ENCODE measurements around the gene HES2. TPM values are rescaled to one million over a fixed set of nuclear protein-coding genes. Genes with fewer than 3 reads are reported as not detected.

Gene HES2, protein sequence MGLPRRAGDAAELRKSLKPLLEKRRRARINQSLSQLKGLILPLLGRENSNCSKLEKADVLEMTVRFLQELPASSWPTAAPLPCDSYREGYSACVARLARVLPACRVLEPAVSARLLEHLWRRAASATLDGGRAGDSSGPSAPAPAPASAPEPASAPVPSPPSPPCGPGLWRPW
- total RNA-seq (ENCODE audit: unreplicated experiment): 0.10 TPM
- long read RNA-seq: 0 reads

- Mint-ChIP-seq H3K4me1 (ENCODE audit: unreplicated experiment) (no peaks in the 10 kb centered on the region), H3K9me3 (ENCODE audit: unreplicated experiment) (no peaks in the 10 kb centered on the region), H3K27me3 (ENCODE audit: unreplicated experiment) (peaks cover 31% of the 10 kb centered on the region), H3K4me3 (ENCODE audit: unreplicated experiment) (no peak within 1 kb of the TSS), H3K36me3 (ENCODE audit: low read depth, unreplicated experiment) (no peaks in the 10 kb centered on the region), H3K27ac (ENCODE audit: unreplicated experiment) (no peak within 1 kb of the TSS)
- TF ChIP-seq, protein P1, sequence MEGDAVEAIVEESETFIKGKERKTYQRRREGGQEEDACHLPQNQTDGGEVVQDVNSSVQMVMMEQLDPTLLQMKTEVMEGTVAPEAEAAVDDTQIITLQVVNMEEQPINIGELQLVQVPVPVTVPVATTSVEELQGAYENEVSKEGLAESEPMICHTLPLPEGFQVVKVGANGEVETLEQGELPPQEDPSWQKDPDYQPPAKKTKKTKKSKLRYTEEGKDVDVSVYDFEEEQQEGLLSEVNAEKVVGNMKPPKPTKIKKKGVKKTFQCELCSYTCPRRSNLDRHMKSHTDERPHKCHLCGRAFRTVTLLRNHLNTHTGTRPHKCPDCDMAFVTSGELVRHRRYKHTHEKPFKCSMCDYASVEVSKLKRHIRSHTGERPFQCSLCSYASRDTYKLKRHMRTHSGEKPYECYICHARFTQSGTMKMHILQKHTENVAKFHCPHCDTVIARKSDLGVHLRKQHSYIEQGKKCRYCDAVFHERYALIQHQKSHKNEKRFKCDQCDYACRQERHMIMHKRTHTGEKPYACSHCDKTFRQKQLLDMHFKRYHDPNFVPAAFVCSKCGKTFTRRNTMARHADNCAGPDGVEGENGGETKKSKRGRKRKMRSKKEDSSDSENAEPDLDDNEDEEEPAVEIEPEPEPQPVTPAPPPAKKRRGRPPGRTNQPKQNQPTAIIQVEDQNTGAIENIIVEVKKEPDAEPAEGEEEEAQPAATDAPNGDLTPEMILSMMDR (IDR thresholded peaks at IDR 0.05; ENCODE audit: unreplicated experiment): no peak
- no peak for DNase-seq (ENCODE audit: low spot score)
These were observed at the start of gene HES2 for GRCh38 chr1:6419804-6420453. Gene HES2, minus strand, starts transcription at chr1:6419919. Its CDS starts 99 bp downstream, at chr1:6419820.

- Mint-ChIP-seq H3K27me3 (ENCODE audit: unreplicated experiment) (peaks cover 19% of the 10 kb centered on the region), H3K36me3 (ENCODE audit: low read depth, unreplicated experiment) (peaks cover 21% of the 10 kb centered on the region), H3K4me1 (ENCODE audit: unreplicated experiment) (no peaks in the 10 kb centered on the region), H3K27ac (ENCODE audit: unreplicated experiment) (peak overlapping the region; percentile 50), H3K9me3 (ENCODE audit: unreplicated experiment) (no peaks in the 10 kb centered on the region), H3K4me3 (ENCODE audit: unreplicated experiment) (no peak overlapping the region)
- TF ChIP-seq, protein P1 (IDR thresholded peaks at IDR 0.05; ENCODE audit: unreplicated experiment): no peak
- DNase-seq (ENCODE audit: low spot score): no peak
These were observed 49.2 kb upstream of the HES2 start for GRCh38 chr1:6468729-6469461.

DNA sequence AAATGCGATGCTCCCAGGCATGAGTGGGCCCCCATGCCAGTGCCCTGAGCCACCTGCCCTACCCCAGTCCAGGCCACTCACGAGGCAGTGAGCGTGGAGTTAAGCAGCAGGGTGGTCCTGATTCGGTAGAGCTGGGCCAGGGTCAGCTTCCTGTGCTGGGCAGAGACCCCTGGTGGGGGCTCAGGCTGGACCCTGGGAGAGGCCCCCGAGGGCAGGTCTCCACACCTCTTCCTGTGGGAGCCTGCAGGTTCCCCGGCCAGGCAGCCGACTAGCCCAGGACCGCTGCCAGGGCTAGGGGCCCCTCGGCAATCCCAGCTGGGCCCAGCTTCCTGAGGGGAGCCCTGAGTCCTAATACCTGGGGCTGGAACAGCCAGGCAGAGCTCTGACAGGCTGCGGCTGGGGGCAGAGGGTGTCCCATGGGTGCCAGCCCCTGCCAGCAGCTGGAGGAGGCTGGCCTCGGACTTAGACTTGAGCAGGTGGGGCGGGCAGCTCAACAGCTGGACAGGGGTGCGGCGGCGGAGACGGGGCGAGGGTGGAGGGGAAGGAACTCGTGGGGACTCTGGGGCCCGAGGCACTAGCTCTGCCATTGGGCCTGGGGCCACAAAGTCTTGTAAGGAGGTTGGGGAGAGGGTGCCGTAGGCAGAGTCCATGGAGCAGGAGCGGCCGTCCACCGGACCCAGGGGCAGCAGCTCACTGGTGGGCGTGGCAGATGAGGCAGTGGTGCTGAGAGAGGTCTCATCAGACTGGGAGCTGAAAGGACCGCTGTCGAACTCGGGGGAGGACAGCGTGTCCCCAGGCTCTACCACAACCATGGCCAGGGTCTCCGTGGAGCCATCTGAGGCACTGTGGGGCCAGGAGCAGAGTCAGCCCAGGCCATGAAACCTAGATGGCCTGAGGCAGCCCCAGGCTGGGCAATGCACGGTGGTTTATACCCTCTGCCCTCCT lies 48.3 kb upstream of the HES2 start:
- Mint-ChIP-seq H3K27me3 (ENCODE audit: unreplicated experiment) (peaks cover 19% of the 10 kb centered on the region), H3K9me3 (ENCODE audit: unreplicated experiment) (no peaks in the 10 kb centered on the region), H3K4me3 (ENCODE audit: unreplicated experiment) (no peak overlapping the region), H3K36me3 (ENCODE audit: low read depth, unreplicated experiment) (peaks cover 25% of the 10 kb centered on the region), H3K4me1 (ENCODE audit: unreplicated experiment) (no peaks in the 10 kb centered on the region), H3K27ac (ENCODE audit: unreplicated experiment) (no peak overlapping the region)
- TF ChIP-seq, protein P1 (IDR thresholded peaks at IDR 0.05; ENCODE audit: unreplicated experiment): no peak
- no peak for DNase-seq (ENCODE audit: low spot score)

DNA sequence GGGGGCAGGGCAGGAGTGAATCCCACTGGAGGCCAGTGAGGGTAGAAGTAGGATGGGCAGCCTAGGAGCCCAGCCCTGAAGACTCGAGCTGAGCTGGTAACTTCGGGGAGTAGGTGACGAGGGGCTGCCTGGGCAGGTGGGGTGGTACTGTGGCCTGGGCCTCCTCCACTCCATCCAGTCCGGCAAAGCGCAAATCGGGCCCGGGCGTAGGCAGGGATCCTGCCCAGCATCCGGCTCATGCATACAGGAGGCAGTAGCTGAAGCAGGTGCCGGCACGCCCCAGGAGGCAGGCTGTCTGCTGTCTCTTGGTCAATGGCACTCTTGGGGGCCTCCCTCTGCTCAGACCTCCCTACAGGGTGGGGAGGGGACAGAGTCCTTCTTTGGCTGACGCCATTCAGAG lies 47.5 kb upstream of the HES2 start:
- no peak for DNase-seq (ENCODE audit: low spot score)
- Mint-ChIP-seq H3K27me3 (ENCODE audit: unreplicated experiment) (peaks cover 19% of the 10 kb centered on the region), H3K4me1 (ENCODE audit: unreplicated experiment) (peaks cover 2% of the 10 kb centered on the region), H3K4me3 (ENCODE audit: unreplicated experiment) (no peak overlapping the region), H3K9me3 (ENCODE audit: unreplicated experiment) (no peaks in the 10 kb centered on the region), H3K27ac (ENCODE audit: unreplicated experiment) (no peak overlapping the region), H3K36me3 (ENCODE audit: low read depth, unreplicated experiment) (peaks cover 30% of the 10 kb centered on the region)
- TF ChIP-seq, protein P1 (IDR thresholded peaks at IDR 0.05; ENCODE audit: unreplicated experiment): no peak

Measured in endothelial cell (in vitro differentiated cells).